GM12878 (cell line): ENCODE data around the gene RRP1B.
"Not testable (repeated sequence)": the region's sequence is repeated elsewhere in the genome, so short reads cannot be mapped to it uniquely, and the experiment has no call there.

Source experiments
- BHLHE40 ChIP-seq, 2 experiments: fragments of 450-650 bp in 1 of 2; IDR thresholded peaks; 2 replicates each; pipeline ENCODE4 v1.6.1; 2011 to 2017; ENCODE audit warnings: low read depth in 2 of 2, borderline replicate concordance in 1 of 2, improper control_type of control experiment in 1 of 2, low read length in 1 of 2, mild to moderate bottlenecking in 1 of 2
- FOXM1 ChIP-seq: IDR thresholded peaks from 2 replicates; pipeline ENCODE4 v1.6.1; 2012; ENCODE audit warnings: low read depth, mild to moderate bottlenecking, inconsistent platforms, low read length, moderate library complexity
- POLR2A ChIP-seq: IDR thresholded peaks from 2 replicates; pipeline ENCODE4 v1.6.1; 2011; ENCODE audit warnings: low read depth, mild to moderate bottlenecking, low read length
- TF ChIP-seq, protein P1 (sequence below), 3 experiments: IDR thresholded peaks in 2 of 3; conservative IDR thresholded peaks in 1 of 3; 2 replicates each; pipeline ENCODE4 v1.5.1; 2011; ENCODE audit warnings: low read depth in 3 of 3, low read length in 3 of 3, mild to moderate bottlenecking in 3 of 3, control low read depth in 2 of 3, moderate library complexity in 2 of 3, inconsistent platforms in 1 of 3, mixed read lengths in 1 of 3; ENCODE audit not compliant: control insufficient read depth in 2 of 3, insufficient read depth in 1 of 3; ENCODE audit errors: extremely low read depth in 1 of 3
- TF ChIP-seq, protein P2 (sequence below): IDR thresholded peaks from 2 replicates; pipeline ENCODE4 v1.6.1; 2011; ENCODE audit warnings: borderline replicate concordance, low read depth, mild to moderate bottlenecking, moderate library complexity, mixed read lengths, low read length; ENCODE audit not compliant: insufficient read depth; ENCODE audit errors: extremely low read length

DNA sequence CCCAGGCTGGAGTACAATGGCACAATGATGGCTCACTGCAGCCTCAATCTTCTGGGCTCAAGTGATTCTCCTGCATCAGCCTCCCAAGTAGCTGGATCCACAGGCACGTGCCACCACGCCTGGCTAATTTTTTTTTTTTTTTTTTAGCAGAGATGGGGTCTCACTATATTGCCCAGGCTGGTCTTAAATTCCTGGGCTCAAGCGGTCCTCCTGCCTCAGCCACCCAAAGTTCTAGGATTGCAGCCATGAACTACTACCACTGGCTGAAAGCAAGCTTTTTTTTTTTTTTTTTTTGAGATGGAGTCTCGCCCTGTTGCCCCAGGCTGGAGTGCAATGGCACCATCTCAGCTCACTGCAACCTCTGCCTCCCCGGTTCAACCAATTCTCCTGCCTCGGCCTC lies 53.8 kb downstream of the RRP1B start:
- not testable (repeated sequence) for TF ChIP-seq BHLHE40 (IDR thresholded peaks at IDR 0.05; ENCODE audit: borderline replicate concordance in 1 of 2, low read depth in 2 of 2, low read length in 1 of 2); POLR2A; FOXM1
- TF ChIP-seq, protein P1, sequence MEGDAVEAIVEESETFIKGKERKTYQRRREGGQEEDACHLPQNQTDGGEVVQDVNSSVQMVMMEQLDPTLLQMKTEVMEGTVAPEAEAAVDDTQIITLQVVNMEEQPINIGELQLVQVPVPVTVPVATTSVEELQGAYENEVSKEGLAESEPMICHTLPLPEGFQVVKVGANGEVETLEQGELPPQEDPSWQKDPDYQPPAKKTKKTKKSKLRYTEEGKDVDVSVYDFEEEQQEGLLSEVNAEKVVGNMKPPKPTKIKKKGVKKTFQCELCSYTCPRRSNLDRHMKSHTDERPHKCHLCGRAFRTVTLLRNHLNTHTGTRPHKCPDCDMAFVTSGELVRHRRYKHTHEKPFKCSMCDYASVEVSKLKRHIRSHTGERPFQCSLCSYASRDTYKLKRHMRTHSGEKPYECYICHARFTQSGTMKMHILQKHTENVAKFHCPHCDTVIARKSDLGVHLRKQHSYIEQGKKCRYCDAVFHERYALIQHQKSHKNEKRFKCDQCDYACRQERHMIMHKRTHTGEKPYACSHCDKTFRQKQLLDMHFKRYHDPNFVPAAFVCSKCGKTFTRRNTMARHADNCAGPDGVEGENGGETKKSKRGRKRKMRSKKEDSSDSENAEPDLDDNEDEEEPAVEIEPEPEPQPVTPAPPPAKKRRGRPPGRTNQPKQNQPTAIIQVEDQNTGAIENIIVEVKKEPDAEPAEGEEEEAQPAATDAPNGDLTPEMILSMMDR (IDR thresholded peaks at IDR 0.05 in 2 of 3, conservative IDR thresholded peaks at IDR 0.05 in 1 of 3; ENCODE audit: control insufficient read depth in 2 of 3, extremely low read depth in 1 of 3, insufficient read depth in 1 of 3, low read depth in 3 of 3, low read length in 3 of 3) = not testable (repeated sequence)
- TF ChIP-seq, protein P2, sequence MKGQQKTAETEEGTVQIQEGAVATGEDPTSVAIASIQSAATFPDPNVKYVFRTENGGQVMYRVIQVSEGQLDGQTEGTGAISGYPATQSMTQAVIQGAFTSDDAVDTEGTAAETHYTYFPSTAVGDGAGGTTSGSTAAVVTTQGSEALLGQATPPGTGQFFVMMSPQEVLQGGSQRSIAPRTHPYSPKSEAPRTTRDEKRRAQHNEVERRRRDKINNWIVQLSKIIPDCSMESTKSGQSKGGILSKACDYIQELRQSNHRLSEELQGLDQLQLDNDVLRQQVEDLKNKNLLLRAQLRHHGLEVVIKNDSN = not testable (repeated sequence)
